GM12864 (cell line): ENCODE results near the gene PTPRM.

Experiments
- DNase-seq: peaks from one replicate; pipeline ENCODE4 v3.0.0-alpha.2; 2011; ENCODE audit warnings: low read depth
- H3K4me3 ChIP-seq: 2 replicates; pipeline ENCODE4 v1.5.1; 2011; ENCODE audit warnings: mild to moderate bottlenecking, low read depth, low read length, control low read depth
- TF ChIP-seq, protein P1 (sequence below): IDR thresholded peaks from 2 replicates; pipeline ENCODE4 v1.5.1; 2011; ENCODE audit warnings: low read depth, mild to moderate bottlenecking, moderate library complexity, low read length, control low read depth, inconsistent platforms; ENCODE audit errors: missing control alignments

PTPRM gene

DNA sequence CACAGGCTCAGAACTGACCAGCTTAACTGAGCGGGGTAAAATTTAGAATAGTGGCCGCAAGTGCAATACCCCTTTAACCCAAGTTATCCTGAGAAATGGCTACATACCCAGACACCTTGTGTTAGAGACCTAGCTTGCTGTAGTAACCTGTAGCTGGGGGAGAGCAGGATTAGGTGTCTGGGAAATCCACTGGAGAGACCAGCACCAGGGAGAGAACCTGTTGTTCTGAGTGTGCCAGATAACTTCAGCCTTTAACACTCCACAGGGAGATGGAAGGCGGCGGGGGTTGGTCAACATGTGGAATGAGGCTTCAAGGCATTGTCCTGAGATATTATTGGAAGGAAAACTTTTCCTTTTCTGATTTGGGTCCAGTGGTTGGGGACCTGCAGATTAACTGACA, 356.0 kb downstream of the PTPRM start:
- no peak for DNase-seq
- TF ChIP-seq, protein P1, sequence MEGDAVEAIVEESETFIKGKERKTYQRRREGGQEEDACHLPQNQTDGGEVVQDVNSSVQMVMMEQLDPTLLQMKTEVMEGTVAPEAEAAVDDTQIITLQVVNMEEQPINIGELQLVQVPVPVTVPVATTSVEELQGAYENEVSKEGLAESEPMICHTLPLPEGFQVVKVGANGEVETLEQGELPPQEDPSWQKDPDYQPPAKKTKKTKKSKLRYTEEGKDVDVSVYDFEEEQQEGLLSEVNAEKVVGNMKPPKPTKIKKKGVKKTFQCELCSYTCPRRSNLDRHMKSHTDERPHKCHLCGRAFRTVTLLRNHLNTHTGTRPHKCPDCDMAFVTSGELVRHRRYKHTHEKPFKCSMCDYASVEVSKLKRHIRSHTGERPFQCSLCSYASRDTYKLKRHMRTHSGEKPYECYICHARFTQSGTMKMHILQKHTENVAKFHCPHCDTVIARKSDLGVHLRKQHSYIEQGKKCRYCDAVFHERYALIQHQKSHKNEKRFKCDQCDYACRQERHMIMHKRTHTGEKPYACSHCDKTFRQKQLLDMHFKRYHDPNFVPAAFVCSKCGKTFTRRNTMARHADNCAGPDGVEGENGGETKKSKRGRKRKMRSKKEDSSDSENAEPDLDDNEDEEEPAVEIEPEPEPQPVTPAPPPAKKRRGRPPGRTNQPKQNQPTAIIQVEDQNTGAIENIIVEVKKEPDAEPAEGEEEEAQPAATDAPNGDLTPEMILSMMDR = no peak
- no peak overlapping the region for H3K4me3 ChIP-seq

DNA sequence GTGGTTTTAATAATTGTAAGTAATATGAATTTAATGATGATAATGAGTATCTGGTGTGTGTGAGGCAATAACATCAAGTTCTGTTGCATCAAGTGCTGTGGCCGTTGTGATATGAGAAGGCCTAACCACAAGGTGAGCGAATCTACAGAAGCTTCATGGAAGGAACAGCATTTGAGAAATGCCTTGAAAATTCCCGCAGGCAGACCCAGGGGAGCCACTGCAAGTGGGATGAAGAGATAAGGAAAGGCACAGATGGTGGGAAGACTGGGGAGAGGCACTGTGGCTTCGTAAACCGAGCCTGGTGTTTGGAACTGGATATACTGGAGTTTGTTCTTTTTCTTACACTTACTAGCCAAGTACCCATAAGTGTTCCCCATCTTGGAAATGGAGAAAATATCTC, 357.5 kb downstream of the PTPRM start:
- no peak overlapping the region for H3K4me3 ChIP-seq
- DNase-seq = no peak
- TF ChIP-seq, protein P1 = no peak

DNA sequence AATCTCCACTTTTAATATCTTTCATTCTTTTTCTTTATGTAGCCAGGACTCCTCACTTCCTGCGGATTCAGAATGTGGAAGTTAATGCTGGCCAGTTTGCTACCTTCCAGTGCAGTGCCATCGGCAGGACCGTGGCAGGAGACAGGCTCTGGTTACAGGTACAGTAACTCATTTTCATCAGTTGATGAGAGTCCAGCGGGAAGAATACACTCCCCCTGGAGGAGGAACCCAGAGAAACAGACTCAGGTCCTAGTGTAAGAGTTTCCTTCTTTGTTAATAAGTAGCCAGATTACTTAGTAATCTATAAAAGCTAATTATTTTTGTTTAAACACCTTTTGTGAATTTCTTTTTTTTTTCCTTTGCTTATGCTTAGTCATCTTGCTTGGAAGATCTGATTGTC, 359.4 kb downstream of the PTPRM start:
- TF ChIP-seq, protein P1 = no peak
- DNase-seq = no peak

DNA sequence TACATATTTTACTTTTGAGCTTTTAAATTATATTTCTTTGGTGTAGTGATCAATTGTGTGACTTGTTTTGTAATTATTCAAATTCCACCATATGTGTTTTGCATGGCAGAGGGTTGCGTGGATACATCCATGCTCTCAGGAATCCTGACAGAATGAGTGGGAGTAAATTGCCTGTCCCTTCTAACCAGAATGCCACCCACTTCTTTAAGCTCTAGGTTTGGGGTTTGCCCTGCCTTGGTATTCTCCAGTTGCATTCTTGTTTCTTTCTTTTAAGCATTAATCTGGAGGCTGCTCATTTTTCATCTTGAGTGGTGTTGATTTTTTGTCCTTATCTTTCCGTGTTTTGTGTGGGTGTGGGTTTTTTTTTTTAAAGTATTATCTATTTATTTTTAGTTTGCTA, 360.0 kb downstream of the PTPRM start:
- TF ChIP-seq, protein P1 = no peak
- no peak overlapping the region for H3K4me3 ChIP-seq
- no peak for DNase-seq

More for the DNA sequence above, 359.4 kb downstream of the PTPRM start:
- H3K4me3 ChIP-seq = no peak overlapping the region

DNA sequence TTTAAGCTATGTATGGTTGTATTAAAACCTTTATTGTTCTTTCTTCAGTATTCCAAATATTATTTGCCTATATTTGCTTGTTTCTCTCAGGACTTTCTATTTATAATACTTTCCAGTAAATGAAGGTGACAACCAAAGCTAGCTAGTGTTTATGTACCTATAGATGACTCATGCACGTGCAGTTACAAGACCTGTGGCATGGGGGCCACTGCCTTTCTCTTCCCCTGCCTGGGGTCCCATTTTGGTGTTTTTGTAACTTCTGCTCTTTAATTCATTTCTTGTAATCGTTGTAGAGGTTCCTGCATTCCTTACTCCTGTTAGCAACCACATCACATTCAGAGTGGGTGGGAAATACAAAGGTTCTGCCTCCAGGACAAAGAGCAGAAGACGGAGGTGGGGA, 364.6 kb downstream of the PTPRM start:
- H3K4me3 ChIP-seq = no peak overlapping the region
- no peak for DNase-seq
- TF ChIP-seq, protein P1 = no peak

DNA sequence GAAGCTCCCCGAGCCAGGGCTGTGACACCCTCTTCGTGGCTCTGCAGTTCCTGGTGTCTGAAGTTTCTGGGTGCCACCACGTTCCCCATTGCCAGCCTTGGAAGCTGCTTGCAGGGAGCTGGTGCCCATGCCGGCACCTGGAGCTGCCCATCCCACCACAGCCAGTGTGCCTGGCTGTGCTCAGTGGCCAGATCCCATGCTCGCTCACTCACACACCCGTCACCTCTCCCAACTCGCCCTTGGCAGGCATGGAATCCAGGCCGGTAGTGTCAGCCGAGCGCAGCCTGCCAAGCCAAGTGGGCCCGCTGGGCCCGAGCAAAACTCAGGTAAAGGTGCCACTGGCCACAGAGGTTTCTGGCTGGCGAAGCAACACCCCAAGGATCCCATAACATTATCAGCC, 370.2 kb downstream of the PTPRM start:
- no peak overlapping the region for H3K4me3 ChIP-seq
- no peak for DNase-seq
- TF ChIP-seq, protein P1 = no peak

DNA sequence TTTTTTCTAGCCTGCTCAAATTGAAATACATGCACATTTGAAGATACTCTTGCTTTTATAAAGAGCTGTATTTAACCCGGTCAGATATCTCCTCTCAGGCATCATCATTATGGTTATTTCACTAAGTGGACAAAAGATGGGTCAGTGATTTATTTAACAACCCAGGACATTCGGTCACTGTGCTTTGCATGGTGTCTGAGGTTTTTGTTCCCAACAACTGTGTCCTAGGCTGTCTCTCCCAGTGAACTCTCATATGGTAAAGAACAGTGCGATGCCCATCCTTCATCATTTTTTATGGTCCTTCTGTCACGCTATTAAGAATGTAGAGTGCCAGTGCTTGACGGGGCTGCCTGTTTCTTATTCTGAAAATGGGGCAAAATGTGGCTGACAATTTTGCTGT, 372.4 kb downstream of the PTPRM start:
- TF ChIP-seq, protein P1 = no peak
- DNase-seq = no peak
- no peak overlapping the region for H3K4me3 ChIP-seq
